Measurements from ENCODE around the gene PLCB4.
A peak's percentile ranks its signal among the peaks of the same experiment; 100 is the strongest.

Gene PLCB4

GRCh38 chr20:9508240-9508661 lies 439.4 kb downstream of the PLCB4 start:
- no peak overlapping the region for H3K4me3 ChIP-seq (ENCODE audit: low read depth, low read length)

- H3K4me3 ChIP-seq (ENCODE audit: low read depth, low read length) = no peak overlapping the region
These were observed 439.9 kb downstream of the PLCB4 start for GRCh38 chr20:9508696-9509178.

GRCh38 chr20:9509246-9509645 lies 440.4 kb downstream of the PLCB4 start:
- H3K4me3 ChIP-seq (ENCODE audit: low read depth, low read length) = no peak overlapping the region

- H3K4me3 ChIP-seq (ENCODE audit: low read depth, low read length) = no peak overlapping the region
These were observed 442.0 kb downstream of the PLCB4 start for GRCh38 chr20:9510911-9511310.

- H3K4me3 ChIP-seq (ENCODE audit: low read depth, low read length) = peak overlapping the region; percentile 10
These were observed 445.2 kb downstream of the PLCB4 start for GRCh38 chr20:9514072-9514460.

GRCh38 chr20:9514461-9515213 lies 445.8 kb downstream of the PLCB4 start, which contains the start of gene LAMP5:
Gene LAMP5 (plus strand): TSS chr20:9514590. CDS start chr20:9514853, 263 bp downstream.
- H3K4me3 ChIP-seq (ENCODE audit: low read depth, low read length) = peak within 1 kb of the TSS; percentile 44

GRCh38 chr20:9515214-9515585 lies 446.3 kb downstream of the PLCB4 start:
- H3K4me3 ChIP-seq (ENCODE audit: low read depth, low read length) = peak overlapping the region; percentile 44

- peak overlapping the region; percentile 33 for H3K4me3 ChIP-seq (ENCODE audit: low read depth, low read length)
These were observed 446.9 kb downstream of the PLCB4 start for GRCh38 chr20:9515741-9516233.

GRCh38 chr20:9516234-9516871 lies 447.5 kb downstream of the PLCB4 start:
- peak overlapping the region; percentile 33 for H3K4me3 ChIP-seq (ENCODE audit: low read depth, low read length)

- no peak overlapping the region for H3K4me3 ChIP-seq (ENCODE audit: low read depth, low read length)
These were observed 448.6 kb downstream of the PLCB4 start for GRCh38 chr20:9517297-9518162.

- H3K4me3 ChIP-seq (ENCODE audit: low read depth, low read length) = no peak overlapping the region
These were observed 449.8 kb downstream of the PLCB4 start for GRCh38 chr20:9518576-9519175.

GRCh38 chr20:9520086-9520485 lies 451.2 kb downstream of the PLCB4 start:
- no peak overlapping the region for H3K4me3 ChIP-seq (ENCODE audit: low read depth, low read length)

GRCh38 chr20:9523636-9524035 lies 454.7 kb downstream of the PLCB4 start:
- no peak overlapping the region for H3K4me3 ChIP-seq (ENCODE audit: low read depth, low read length)

Data from iPS-11a (cell line).